Fibroblast of villous mesenchyme (primary cell): ENCODE data around the gene NLGN1. TPM values are rescaled to one million over a fixed set of nuclear protein-coding genes. Genes with fewer than 3 reads are reported as not detected.
A peak's percentile ranks its signal among the peaks of the same experiment; 100 is the strongest.

Experiments
- DNase-seq: peaks from one replicate; pipeline ENCODE4 v3.0.0-alpha.2; 2010; ENCODE audit warnings: low read depth
- H3K4me3 ChIP-seq: 2 replicates; pipeline ENCODE4 v1.5.1; 2011; ENCODE audit warnings: low read depth, mild to moderate bottlenecking, low read length
- total RNA-seq: library from RNA; depleted of rRNA; stranded (reverse); fragments of >200 nt; gene quantifications from 2 replicates; pipeline ENCODE4 v1.2.3, GENCODE V29; 2012
- TF ChIP-seq, protein P1 (sequence below): IDR thresholded peaks from 2 replicates; pipeline ENCODE4 v1.5.1; 2012; ENCODE audit warnings: low read depth, mild to moderate bottlenecking, low read length; ENCODE audit not compliant: insufficient read depth

Gene NLGN1
- total RNA-seq, 1 donor, result 18.1 TPM

DNA sequence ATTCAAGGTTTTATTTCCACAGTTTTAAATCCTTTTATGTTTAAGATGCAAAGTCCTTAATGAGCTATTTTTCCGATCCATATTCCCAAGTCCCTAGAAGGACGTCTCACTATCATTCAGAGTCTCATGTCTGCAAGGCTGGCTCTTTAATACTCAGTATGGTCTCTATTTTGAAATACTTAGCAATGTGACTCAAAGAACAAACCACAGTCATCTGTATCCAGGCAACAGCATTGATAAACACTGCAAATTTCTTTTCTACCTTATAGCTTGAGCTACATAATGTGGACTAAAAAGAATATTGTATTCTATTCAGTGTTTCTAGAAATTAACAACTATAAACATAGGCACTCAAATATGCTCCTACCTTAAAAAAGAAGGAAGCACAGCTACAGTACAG lies 873.3 kb downstream of the NLGN1 start:
- DNase-seq, result peak; percentile 47
- H3K4me3 ChIP-seq, result no peak overlapping the region
- TF ChIP-seq, protein P1, sequence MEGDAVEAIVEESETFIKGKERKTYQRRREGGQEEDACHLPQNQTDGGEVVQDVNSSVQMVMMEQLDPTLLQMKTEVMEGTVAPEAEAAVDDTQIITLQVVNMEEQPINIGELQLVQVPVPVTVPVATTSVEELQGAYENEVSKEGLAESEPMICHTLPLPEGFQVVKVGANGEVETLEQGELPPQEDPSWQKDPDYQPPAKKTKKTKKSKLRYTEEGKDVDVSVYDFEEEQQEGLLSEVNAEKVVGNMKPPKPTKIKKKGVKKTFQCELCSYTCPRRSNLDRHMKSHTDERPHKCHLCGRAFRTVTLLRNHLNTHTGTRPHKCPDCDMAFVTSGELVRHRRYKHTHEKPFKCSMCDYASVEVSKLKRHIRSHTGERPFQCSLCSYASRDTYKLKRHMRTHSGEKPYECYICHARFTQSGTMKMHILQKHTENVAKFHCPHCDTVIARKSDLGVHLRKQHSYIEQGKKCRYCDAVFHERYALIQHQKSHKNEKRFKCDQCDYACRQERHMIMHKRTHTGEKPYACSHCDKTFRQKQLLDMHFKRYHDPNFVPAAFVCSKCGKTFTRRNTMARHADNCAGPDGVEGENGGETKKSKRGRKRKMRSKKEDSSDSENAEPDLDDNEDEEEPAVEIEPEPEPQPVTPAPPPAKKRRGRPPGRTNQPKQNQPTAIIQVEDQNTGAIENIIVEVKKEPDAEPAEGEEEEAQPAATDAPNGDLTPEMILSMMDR, result no peak

DNA sequence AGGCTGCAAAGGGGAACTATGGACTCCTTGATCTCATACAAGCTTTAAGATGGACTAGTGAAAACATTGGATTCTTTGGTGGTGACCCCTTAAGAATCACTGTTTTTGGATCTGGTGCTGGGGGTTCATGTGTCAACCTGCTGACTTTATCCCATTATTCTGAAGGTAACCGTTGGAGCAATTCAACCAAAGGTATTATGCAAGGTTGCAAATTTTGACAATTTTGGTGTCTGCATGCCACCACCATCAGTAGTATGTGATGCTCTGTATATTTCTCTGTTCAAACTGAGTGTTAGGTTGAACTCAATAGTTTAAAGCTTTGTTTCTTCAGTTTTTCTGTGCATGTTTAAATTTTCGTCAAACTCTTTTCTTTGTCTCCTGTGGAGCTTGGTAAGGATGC lies 877.8 kb downstream of the NLGN1 start:
- TF ChIP-seq, protein P1, result no peak
- DNase-seq, result no peak
- H3K4me3 ChIP-seq, result no peak overlapping the region

DNA sequence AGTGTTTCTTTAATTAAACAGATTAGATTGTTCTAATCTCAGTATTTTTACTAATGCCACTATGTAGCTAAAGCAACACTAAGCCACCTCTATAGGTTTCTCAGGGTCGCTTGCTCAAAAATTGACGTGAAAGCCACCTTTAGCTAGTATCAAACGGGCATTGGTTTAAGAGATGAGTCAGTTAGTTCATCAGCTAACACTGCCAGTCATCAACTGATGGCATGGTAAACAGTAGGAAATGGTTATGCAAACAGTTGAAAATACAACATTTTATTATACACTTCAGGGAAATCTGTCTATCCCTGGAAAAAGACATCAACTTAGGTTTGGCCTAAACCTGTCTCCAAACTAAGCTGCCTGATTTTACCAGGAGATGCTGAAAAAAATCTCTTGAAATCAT lies 879.3 kb downstream of the NLGN1 start:
- TF ChIP-seq, protein P1, result no peak
- no peak overlapping the region for H3K4me3 ChIP-seq
- no peak for DNase-seq

DNA sequence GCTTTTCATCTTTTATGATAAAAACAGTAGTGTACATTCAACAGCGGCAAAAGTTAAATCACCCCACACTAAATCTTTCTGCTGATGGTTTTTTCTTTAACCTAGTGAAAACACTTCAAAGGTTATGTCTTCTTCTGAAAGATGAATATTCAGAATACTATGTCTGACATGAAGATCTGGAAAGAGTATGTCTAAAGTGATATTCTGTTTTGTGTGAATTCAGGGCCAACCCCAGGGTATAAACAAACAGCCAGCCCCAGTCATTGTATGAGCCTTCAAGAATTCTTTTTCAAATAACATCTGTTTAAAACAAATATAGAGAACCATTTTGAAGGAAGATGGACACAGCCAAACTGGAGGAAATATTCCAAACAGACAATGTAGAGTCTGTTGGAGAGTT lies 880.5 kb downstream of the NLGN1 start:
- TF ChIP-seq, protein P1, result no peak
- no peak overlapping the region for H3K4me3 ChIP-seq
- DNase-seq, result no peak

DNA sequence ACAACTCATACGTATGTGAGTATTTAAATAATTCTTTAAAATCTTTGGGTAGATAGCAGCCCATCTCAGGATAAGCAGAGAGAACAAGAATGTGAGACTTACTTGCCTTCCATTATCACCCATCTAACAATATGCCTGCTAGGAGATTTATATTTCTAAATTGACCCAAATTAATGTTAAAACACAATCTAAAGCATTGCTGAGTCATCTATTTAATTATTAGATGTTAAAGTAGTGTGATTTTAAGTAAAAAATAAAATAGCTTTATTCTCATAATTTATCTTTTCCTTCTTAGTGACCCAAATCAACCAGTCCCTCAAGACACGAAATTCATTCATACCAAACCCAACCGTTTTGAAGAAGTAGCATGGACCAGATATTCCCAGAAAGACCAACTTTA lies 882.6 kb downstream of the NLGN1 start:
- DNase-seq, result no peak

DNA sequence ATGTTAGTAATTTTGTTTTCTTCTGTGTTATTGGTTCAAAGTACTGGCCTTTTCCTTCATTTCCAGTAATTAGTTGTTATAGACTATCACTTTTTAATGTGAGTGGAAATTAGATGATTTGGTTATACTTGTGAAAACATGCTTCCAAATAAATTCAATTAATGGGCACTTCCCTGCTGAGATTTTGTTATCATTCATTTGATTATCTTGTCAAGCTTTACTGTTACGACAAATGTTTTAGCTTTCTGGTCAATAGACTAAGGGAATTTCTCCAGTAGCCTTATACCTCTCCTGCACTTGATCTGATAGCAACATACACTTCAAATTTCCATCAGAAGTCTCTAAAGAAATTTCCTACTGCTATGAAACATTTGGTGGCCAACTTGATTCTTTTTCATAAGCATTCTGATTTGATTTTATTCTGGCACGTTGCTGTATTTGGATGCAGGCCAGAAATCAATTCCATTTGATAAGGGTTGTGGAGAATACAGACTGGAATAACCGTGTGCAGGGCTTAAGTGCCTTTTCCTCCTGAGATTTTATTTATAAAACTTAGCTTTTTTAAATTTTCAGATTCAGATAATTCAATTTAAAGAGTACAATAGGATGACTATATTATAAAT lies 887.8 kb downstream of the NLGN1 start:
- H3K4me3 ChIP-seq, result no peak overlapping the region
- TF ChIP-seq, protein P1, result no peak
- DNase-seq, result no peak

More for the DNA sequence above, 882.6 kb downstream of the NLGN1 start:
- TF ChIP-seq, protein P1, result no peak
- no peak overlapping the region for H3K4me3 ChIP-seq

DNA sequence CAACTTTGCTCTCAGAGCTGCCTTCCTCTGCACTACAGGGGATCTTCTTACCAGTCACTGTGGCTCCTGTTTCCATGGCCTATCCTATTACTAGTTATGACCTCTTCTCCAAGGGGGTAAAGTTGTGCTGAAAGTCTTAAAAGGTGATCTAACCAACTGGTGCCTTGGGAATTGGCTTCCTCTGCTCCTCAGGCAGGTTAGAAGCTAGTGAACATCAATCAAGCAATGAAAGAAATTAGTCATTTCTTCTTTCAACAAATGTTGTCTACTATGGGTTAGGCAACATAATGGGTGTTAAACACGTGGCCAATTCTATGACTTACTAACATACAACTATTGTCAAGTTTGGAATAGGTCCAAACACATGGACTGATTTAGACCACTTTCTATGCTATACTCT lies 890.2 kb downstream of the NLGN1 start:
- no peak for DNase-seq
- no peak overlapping the region for H3K4me3 ChIP-seq
- TF ChIP-seq, protein P1, result no peak
